ENCODE measurements around the gene GABRG3.

Gene GABRG3

DNA sequence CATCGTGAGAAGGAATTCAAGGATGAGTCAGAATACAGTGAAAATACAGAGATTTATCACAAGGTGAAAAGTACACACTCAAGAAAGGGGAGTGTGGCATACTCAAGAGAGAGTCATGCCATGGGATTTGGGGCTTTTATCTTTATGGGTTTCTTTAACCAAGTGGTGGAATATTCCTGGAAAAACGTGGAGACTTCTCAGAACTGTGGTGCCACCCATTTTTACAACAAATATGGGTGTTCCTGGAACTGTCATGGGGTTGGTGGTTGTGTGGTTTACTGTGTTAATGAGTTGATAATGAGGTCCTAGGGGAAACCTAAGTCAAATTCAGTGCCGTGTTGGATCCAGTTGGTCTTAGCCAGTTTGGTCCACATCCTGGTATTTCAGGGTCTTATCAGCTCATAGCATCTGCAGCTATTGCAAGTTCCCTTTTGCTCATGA is 497.2 kb downstream of the GABRG3 start:
- H3K4me3 ChIP-seq (ENCODE audit: low read depth, low read length), result no peak overlapping the region
- no peak for DNase-seq (ENCODE audit: low read depth)
- TF ChIP-seq CTCF (IDR thresholded peaks at IDR 0.05; ENCODE audit: insufficient read depth, low read depth, low read length, missing control alignments), result no peak

DNA sequence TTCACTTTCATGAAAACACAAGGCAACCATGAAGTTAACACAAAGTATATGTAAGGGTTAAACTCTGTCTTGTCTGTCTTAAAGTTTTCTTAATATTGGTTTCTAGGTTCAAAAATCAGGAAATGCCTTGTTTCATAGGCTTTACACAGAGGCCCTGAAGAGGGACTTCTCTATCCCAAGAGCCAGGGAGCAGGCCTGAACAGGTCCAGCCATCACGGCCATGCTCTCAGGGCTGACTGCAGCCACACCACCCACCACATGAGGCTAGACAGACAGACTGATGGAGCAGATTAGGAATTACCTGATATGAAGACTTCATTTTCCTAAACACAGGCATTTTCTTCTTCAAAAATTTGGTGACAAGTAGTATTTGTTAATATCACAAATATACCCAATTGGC is 502.9 kb downstream of the GABRG3 start:
- TF ChIP-seq CTCF (IDR thresholded peaks at IDR 0.05; ENCODE audit: insufficient read depth, low read depth, low read length, missing control alignments), result no peak
- no peak for DNase-seq (ENCODE audit: low read depth)
- no peak overlapping the region for H3K4me3 ChIP-seq (ENCODE audit: low read depth, low read length)

- DNase-seq (ENCODE audit: low read depth), result no peak
- H3K4me3 ChIP-seq (ENCODE audit: low read depth, low read length), result no peak overlapping the region
- no peak for TF ChIP-seq CTCF (IDR thresholded peaks at IDR 0.05; ENCODE audit: insufficient read depth, low read depth, low read length, missing control alignments)
Measured at GRCh38 chr15:27475395-27475794, 504.4 kb downstream of the GABRG3 start.

- no peak for DNase-seq (ENCODE audit: low read depth)
- H3K4me3 ChIP-seq (ENCODE audit: low read depth, low read length), result no peak overlapping the region
- TF ChIP-seq CTCF (IDR thresholded peaks at IDR 0.05; ENCODE audit: insufficient read depth, low read depth, low read length, missing control alignments), result no peak
Measured at GRCh38 chr15:27479296-27480140, 508.5 kb downstream of the GABRG3 start.

- no peak overlapping the region for H3K4me3 ChIP-seq (ENCODE audit: low read depth, low read length)
- DNase-seq (ENCODE audit: low read depth), result no peak
- TF ChIP-seq CTCF (IDR thresholded peaks at IDR 0.05; ENCODE audit: insufficient read depth, low read depth, low read length, missing control alignments), result no peak
Measured at GRCh38 chr15:27480141-27480530, 509.2 kb downstream of the GABRG3 start.

- DNase-seq (ENCODE audit: low read depth), result no peak
- no peak overlapping the region for H3K4me3 ChIP-seq (ENCODE audit: low read depth, low read length)
- no peak for TF ChIP-seq CTCF (IDR thresholded peaks at IDR 0.05; ENCODE audit: insufficient read depth, low read depth, low read length, missing control alignments)
Measured at GRCh38 chr15:27480642-27481041, 509.7 kb downstream of the GABRG3 start.

DNA sequence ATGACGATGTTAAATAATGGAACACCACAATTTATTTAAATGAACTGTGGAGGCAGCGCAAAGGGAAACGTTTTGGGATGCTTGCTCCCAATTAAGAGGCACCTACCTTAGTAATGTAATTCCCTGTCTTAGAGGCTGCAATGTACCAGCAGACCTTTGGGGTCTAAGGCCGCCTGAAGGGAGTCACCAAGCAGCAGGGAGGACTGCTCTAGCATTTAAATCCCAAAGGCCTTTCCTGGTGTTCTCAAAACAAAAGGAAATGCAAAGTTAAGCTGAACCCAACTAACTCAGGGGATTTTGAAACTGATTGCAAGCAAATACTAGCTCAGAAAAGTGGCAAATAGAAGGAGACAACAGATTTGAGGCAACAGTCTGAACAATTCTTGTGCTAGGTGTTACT is 510.8 kb downstream of the GABRG3 start:
- no peak for DNase-seq (ENCODE audit: low read depth)
- no peak overlapping the region for H3K4me3 ChIP-seq (ENCODE audit: low read depth, low read length)
- no peak for TF ChIP-seq CTCF (IDR thresholded peaks at IDR 0.05; ENCODE audit: insufficient read depth, low read depth, low read length, missing control alignments)

Measured in GM12865 (cell line).